Osteocyte (in vitro differentiated cells): Measurements from ENCODE around the gene GRK2. TPM values are rescaled to one million over a fixed set of nuclear protein-coding genes. Genes with fewer than 3 reads are reported as not detected.

Experiments used
- DNase-seq: peaks from one replicate; pipeline ENCODE4 v3.0.0; 2021; ENCODE audit warnings: mixed read lengths; ENCODE audit not compliant: unreplicated experiment; ENCODE audit errors: extremely low spot score
- H3K27ac Mint-ChIP-seq: one replicate; pipeline ENCODE4 v1.8.0; 2021; ENCODE audit warnings: mild to moderate bottlenecking, mixed read lengths; ENCODE audit not compliant: unreplicated experiment
- H3K27me3 Mint-ChIP-seq: one replicate; pipeline ENCODE4 v1.8.0; 2021; ENCODE audit warnings: mixed read lengths; ENCODE audit not compliant: unreplicated experiment
- H3K36me3 Mint-ChIP-seq: one replicate; pipeline ENCODE4 v1.8.0; 2021; ENCODE audit warnings: mixed read lengths; ENCODE audit not compliant: unreplicated experiment
- H3K4me1 Mint-ChIP-seq: one replicate; pipeline ENCODE4 v1.8.0; 2021; ENCODE audit warnings: mixed read lengths; ENCODE audit not compliant: unreplicated experiment
- H3K4me3 Mint-ChIP-seq: one replicate; pipeline ENCODE4 v1.8.0; 2021; ENCODE audit warnings: mild to moderate bottlenecking, moderate library complexity, mixed read lengths; ENCODE audit not compliant: unreplicated experiment
- H3K9me3 Mint-ChIP-seq: one replicate; pipeline ENCODE4 v1.8.0; 2021; ENCODE audit warnings: mixed read lengths; ENCODE audit not compliant: unreplicated experiment
- CTCF ChIP-seq: fragments of 200-600 bp; sonication (generic); IDR thresholded peaks from 2 replicates; pipeline ENCODE4 v1.5.0; 2021; ENCODE audit warnings: antibody characterized with exemption, mild to moderate bottlenecking, moderate library complexity
- total RNA-seq: library from RNA; stranded (reverse); gene quantifications from 2 replicates; pipeline ENCODE4 v1.2.1, GENCODE V29; 2021

Gene GRK2
- total RNA-seq, 1 donor from 2014 or later, result 45.0 TPM

- no peak for TF ChIP-seq CTCF
- Mint-ChIP-seq H3K36me3 (peaks cover 11% of the 10 kb centered on the region), H3K27ac (peak overlapping the region; percentile 71), H3K4me1 (peaks cover 20% of the 10 kb centered on the region), H3K27me3 (no peaks in the 10 kb centered on the region), H3K9me3 (no peaks in the 10 kb centered on the region), H3K4me3 (peak overlapping the region; percentile 62)
- DNase-seq, result no peak
Measured at GRCh38 chr11:67302571-67303131, 36.4 kb downstream of the GRK2 start.

GRCh38 chr11:67303132-67303834 is 37.0 kb downstream of the GRK2 start, which contains the start of gene SSH3:
SSH3 (plus strand) TSS chr11:67303530; CDS start chr11:67303626, 96 bp downstream.
- no peak for TF ChIP-seq CTCF
- DNase-seq, result no peak
- Mint-ChIP-seq H3K9me3 (no peaks in the 10 kb centered on the region), H3K36me3 (peaks cover 8% of the 10 kb centered on the region), H3K27me3 (no peaks in the 10 kb centered on the region), H3K4me3 (peak within 1 kb of the TSS; percentile 63), H3K27ac (peak within 1 kb of the TSS; percentile 71), H3K4me1 (peaks cover 20% of the 10 kb centered on the region)

- no peak for DNase-seq
- Mint-ChIP-seq H3K27me3 (no peaks in the 10 kb centered on the region), H3K4me1 (peaks cover 20% of the 10 kb centered on the region)
Measured at GRCh38 chr11:67303835-67304411, 37.6 kb downstream of the GRK2 start.

GRCh38 chr11:67304511-67305113 is 38.3 kb downstream of the GRK2 start:
- peak overlapping the region; percentile 29 for H3K4me3 Mint-ChIP-seq
- DNase-seq, result no peak
- H3K27me3 Mint-ChIP-seq, result no peaks in the 10 kb centered on the region
- peak overlapping the region; percentile 29 for H3K27ac Mint-ChIP-seq
- peaks cover 20% of the 10 kb centered on the region for H3K4me1 Mint-ChIP-seq
- no peaks in the 10 kb centered on the region for H3K36me3 Mint-ChIP-seq
- H3K9me3 Mint-ChIP-seq, result no peaks in the 10 kb centered on the region
- TF ChIP-seq CTCF, result no peak

More at GRCh38 chr11:67303835-67304411, 37.6 kb downstream of the GRK2 start:
- Mint-ChIP-seq H3K36me3 (peaks cover 2% of the 10 kb centered on the region), H3K9me3 (no peaks in the 10 kb centered on the region), H3K4me3 (peak overlapping the region; percentile 63), H3K27ac (no peak overlapping the region)
- TF ChIP-seq CTCF, result no peak
